H9 (cell line): ENCODE data around the gene SPECC1. TPM values are rescaled to one million over a fixed set of nuclear protein-coding genes. Genes with fewer than 3 reads are reported as not detected.

ENCODE experiments used
- DNase-seq: peaks from one replicate; pipeline ENCODE4 v3.0.0-alpha.2; 2017
- H2AFZ ChIP-seq: one replicate; pipeline ENCODE4 v1.6.1; 2013; ENCODE audit warnings: mild to moderate bottlenecking, low read length, control low read depth, moderate library complexity
- H2AK5ac ChIP-seq: 2 replicates; pipeline ENCODE4 v1.6.1; 2013; ENCODE audit warnings: low read length, control low read depth, mixed read lengths; ENCODE audit not compliant: insufficient read length
- H2BK120ac ChIP-seq: one replicate; pipeline ENCODE4 v1.6.1; 2013; ENCODE audit warnings: low read depth, mild to moderate bottlenecking, low read length, control low read depth, inconsistent platforms; ENCODE audit not compliant: poor library complexity, severe bottlenecking
- H2BK12ac ChIP-seq: 2 replicates; pipeline ENCODE4 v1.6.1; 2013; ENCODE audit warnings: low read length, control low read depth, mixed read lengths, low read depth; ENCODE audit not compliant: insufficient read length
- H2BK15ac ChIP-seq: 2 replicates; pipeline ENCODE4 v1.6.1; 2013; ENCODE audit warnings: low read depth, low read length, control low read depth
- H2BK20ac ChIP-seq: one replicate; pipeline ENCODE4 v1.6.1; 2013; ENCODE audit warnings: low read depth, mild to moderate bottlenecking, low read length, control low read depth, inconsistent platforms; ENCODE audit not compliant: poor library complexity, severe bottlenecking
- H2BK5ac ChIP-seq: 2 replicates; pipeline ENCODE4 v1.6.1; 2013; ENCODE audit warnings: low read length, control low read depth, mixed read lengths; ENCODE audit not compliant: insufficient read length
- H3K14ac ChIP-seq: 2 replicates; pipeline ENCODE4 v1.6.1; 2013; ENCODE audit warnings: low read length, control low read depth; ENCODE audit not compliant: insufficient read depth
- H3K18ac ChIP-seq: 2 replicates; pipeline ENCODE4 v1.6.1; 2013; ENCODE audit warnings: low read depth, mild to moderate bottlenecking, mixed read lengths, low read length, control low read depth; ENCODE audit not compliant: insufficient read length
- H3K23ac ChIP-seq: 2 replicates; pipeline ENCODE4 v1.6.1; 2013; ENCODE audit warnings: low read length, control low read depth, mixed read lengths, low read depth; ENCODE audit not compliant: insufficient read length
- H3K23me2 ChIP-seq: 2 replicates; pipeline ENCODE4 v1.6.1; 2013; ENCODE audit warnings: low read depth, mild to moderate bottlenecking, mixed read lengths, low read length, control low read depth; ENCODE audit not compliant: insufficient read length, poor library complexity, severe bottlenecking
- H3K27ac ChIP-seq: 2 replicates; pipeline ENCODE4 v1.5.1; 2013; ENCODE audit warnings: low read length, control low read depth, mixed read lengths, low read depth; ENCODE audit not compliant: insufficient read length
- H3K27me3 ChIP-seq: 2 replicates; pipeline ENCODE4 v1.6.1; 2013; ENCODE audit warnings: low read length, control low read depth, inconsistent platforms; ENCODE audit not compliant: insufficient read depth
- H3K4ac ChIP-seq: 2 replicates; pipeline ENCODE4 v1.6.1; 2013; ENCODE audit warnings: low read depth, mild to moderate bottlenecking, control low read depth, inconsistent platforms, low read length, moderate library complexity
- H3K4me1 ChIP-seq: 2 replicates; pipeline ENCODE4 v1.6.1; 2013; ENCODE audit warnings: low read length, control low read depth, inconsistent platforms; ENCODE audit not compliant: insufficient read depth
- H3K4me2 ChIP-seq: 2 replicates; pipeline ENCODE4 v1.6.1; 2013; ENCODE audit warnings: low read length, control low read depth, mixed read lengths; ENCODE audit not compliant: insufficient read length, insufficient read depth
- H3K56ac ChIP-seq: 2 replicates; pipeline ENCODE4 v1.6.1; 2013; ENCODE audit warnings: low read depth, mild to moderate bottlenecking, mixed read lengths, low read length, control low read depth; ENCODE audit not compliant: insufficient read length
- H3K79me1 ChIP-seq: 2 replicates; pipeline ENCODE4 v1.6.1; 2013; ENCODE audit warnings: low read depth, mild to moderate bottlenecking, moderate library complexity, low read length, control low read depth, inconsistent platforms; ENCODE audit not compliant: insufficient read depth, poor library complexity, severe bottlenecking
- H3K79me2 ChIP-seq: 2 replicates; pipeline ENCODE4 v1.6.1; 2013; ENCODE audit warnings: low read length, control low read depth, inconsistent platforms; ENCODE audit not compliant: insufficient read depth
- H3K9ac ChIP-seq: 2 replicates; pipeline ENCODE4 v1.6.1; 2013; ENCODE audit warnings: low read length, control low read depth, mixed read lengths; ENCODE audit not compliant: insufficient read length; ENCODE audit errors: extremely low read depth
- H3K9me3 ChIP-seq: one replicate; pipeline ENCODE4 v1.6.1; 2013; ENCODE audit warnings: low read depth, low read length, inconsistent platforms; ENCODE audit not compliant: control insufficient read depth
- H3T11ph ChIP-seq: one replicate; pipeline ENCODE4 v1.6.1; 2013; ENCODE audit warnings: mild to moderate bottlenecking, low read length, control low read depth, inconsistent platforms
- H4K20me1 ChIP-seq: one replicate; pipeline ENCODE4 v1.6.1; 2013; ENCODE audit not compliant: control insufficient read depth, insufficient read length, insufficient read depth
- H4K5ac ChIP-seq: 2 replicates; pipeline ENCODE4 v1.6.1; 2013; ENCODE audit warnings: low read depth, mild to moderate bottlenecking, mixed read lengths, low read length, control low read depth; ENCODE audit not compliant: insufficient read length
- H4K8ac ChIP-seq: replicated peaks from 2 replicates; pipeline ENCODE4 v1.6.1; 2013; ENCODE audit warnings: low read length, control low read depth, mixed read lengths, low read depth; ENCODE audit not compliant: insufficient read length
- H4K91ac ChIP-seq: 2 replicates; pipeline ENCODE4 v1.6.1; 2013; ENCODE audit warnings: low read depth, mild to moderate bottlenecking, moderate library complexity, mixed read lengths, low read length, control low read depth; ENCODE audit not compliant: insufficient read length
- H3K27ac Mint-ChIP-seq, 3 experiments: 2 replicates in 2 of 3; 3 replicates in 1 of 3; pipeline ENCODE4 v1.8.0; 2020 to 2021; ENCODE audit warnings: mixed read lengths in 3 of 3, mild to moderate bottlenecking in 1 of 3, moderate library complexity in 1 of 3
- H3K27me3 Mint-ChIP-seq: 2 replicates; pipeline ENCODE4 v1.8.0; 2021; ENCODE audit warnings: low read depth, mild to moderate bottlenecking, moderate library complexity, mixed read lengths
- H3K36me3 Mint-ChIP-seq, 3 experiments: 2 replicates in 2 of 3; 3 replicates in 1 of 3; pipeline ENCODE4 v1.8.0; 2020 to 2021; ENCODE audit warnings: low read depth in 3 of 3, mixed read lengths in 3 of 3; ENCODE audit not compliant: insufficient read depth in 1 of 3
- H3K4me1 Mint-ChIP-seq, 2 experiments: 2 replicates each; pipeline ENCODE4 v1.8.0; 2020; ENCODE audit warnings: mixed read lengths in 2 of 2
- H3K4me3 Mint-ChIP-seq, 2 experiments: 2 replicates in 1 of 2; 3 replicates in 1 of 2; pipeline ENCODE4 v1.8.0; 2020 to 2021; ENCODE audit warnings: mild to moderate bottlenecking in 2 of 2, mixed read lengths in 2 of 2, moderate library complexity in 1 of 2
- H3K9me3 Mint-ChIP-seq, 2 experiments: 2 replicates in 1 of 2; 3 replicates in 1 of 2; pipeline ENCODE4 v1.8.0; 2020; ENCODE audit warnings: mild to moderate bottlenecking in 2 of 2, mixed read lengths in 2 of 2, moderate library complexity in 1 of 2
- WGBS: extraction: QIAGEN DNeasy Blood & Tissue Kit; methylation state at CpG from one replicate; pipeline ENCODE4 v1.1.7; 2013; ENCODE audit warnings: missing lambda C conversion rate, low lambda C conversion rate, mixed read lengths; ENCODE audit not compliant: insufficient read length; ENCODE audit errors: extremely low coverage; 5-methylcytosine and 5-hydroxymethylcytosine counted together
- total RNA-seq: library from RNA; stranded (reverse); gene quantifications from 2 replicates; pipeline ENCODE4 v1.2.1, GENCODE V29; 2021
- TF ChIP-seq, protein P1 (sequence below): fragments of 200-600 bp; sonication (generic); conservative IDR thresholded peaks from 3 replicates; pipeline ENCODE4 v1.8.0; 2021; ENCODE audit warnings: antibody characterized with exemption, mild to moderate bottlenecking

SPECC1 gene
- total RNA-seq, 1 experiment from 2014 or later = 65.7 TPM

DNA sequence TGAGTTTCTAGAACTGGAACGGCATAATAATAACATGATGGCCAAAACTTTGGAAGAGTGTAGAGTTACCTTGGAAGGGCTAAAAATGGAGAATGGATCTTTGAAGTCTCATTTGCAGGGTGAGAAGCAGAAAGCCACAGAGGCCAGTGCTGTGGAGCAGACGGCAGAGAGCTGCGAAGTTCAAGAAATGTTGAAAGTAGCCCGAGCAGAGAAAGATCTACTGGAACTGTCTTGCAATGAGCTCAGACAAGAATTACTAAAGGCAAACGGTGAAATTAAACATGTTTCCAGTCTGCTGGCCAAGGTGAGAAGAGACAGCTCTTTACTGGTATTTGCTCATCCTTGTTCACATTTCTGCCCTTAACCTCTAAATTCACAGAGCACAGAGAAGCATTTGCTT is 196.4 kb downstream of the SPECC1 start:
- no peak overlapping the region for H3K23ac ChIP-seq
- no peaks in the 10 kb centered on the region for H4K20me1 ChIP-seq
- H2AFZ ChIP-seq = no peak overlapping the region
- H3K27ac ChIP-seq = no peak overlapping the region
- Mint-ChIP-seq H3K27me3 (no peaks in the 10 kb centered on the region; the same call in 1 of the 2 replicates), H3K27ac (no peak overlapping the region; a peak in 2 of 7 replicates), H3K4me1 (peaks cover 52 to 61% of the 10 kb centered on the region in 2 experiments), H3K9me3 (no peaks in the 10 kb centered on the region), H3K4me3 (no peak overlapping the region), H3K36me3 (peaks cover 15 to 21% (median 17%) of the 10 kb centered on the region in 3 experiments; a peak in 6 of 7 replicates)
- no peak overlapping the region for H2BK20ac ChIP-seq
- no peaks in the 10 kb centered on the region for H3K9me3 ChIP-seq
- no peak overlapping the region for H2BK15ac ChIP-seq
- no peak overlapping the region for H2BK5ac ChIP-seq
- H3K27me3 ChIP-seq = no peaks in the 10 kb centered on the region
- H3K23me2 ChIP-seq = no peaks in the 10 kb centered on the region
- no CpG with 5 or more reads among the region's 5 CpGs for WGBS
- no peak overlapping the region for H2BK120ac ChIP-seq
- no peak overlapping the region for H3K4me2 ChIP-seq
- H3K4ac ChIP-seq = no peak overlapping the region
- H3K14ac ChIP-seq = no peak overlapping the region
- H3K9ac ChIP-seq = no peak overlapping the region
- H3K4me1 ChIP-seq = peaks cover 21% of the 10 kb centered on the region
- no peak overlapping the region for H3K18ac ChIP-seq
- peaks cover 8% of the 10 kb centered on the region for H3K79me1 ChIP-seq
- no peak overlapping the region for H3K56ac ChIP-seq
- TF ChIP-seq, protein P1, sequence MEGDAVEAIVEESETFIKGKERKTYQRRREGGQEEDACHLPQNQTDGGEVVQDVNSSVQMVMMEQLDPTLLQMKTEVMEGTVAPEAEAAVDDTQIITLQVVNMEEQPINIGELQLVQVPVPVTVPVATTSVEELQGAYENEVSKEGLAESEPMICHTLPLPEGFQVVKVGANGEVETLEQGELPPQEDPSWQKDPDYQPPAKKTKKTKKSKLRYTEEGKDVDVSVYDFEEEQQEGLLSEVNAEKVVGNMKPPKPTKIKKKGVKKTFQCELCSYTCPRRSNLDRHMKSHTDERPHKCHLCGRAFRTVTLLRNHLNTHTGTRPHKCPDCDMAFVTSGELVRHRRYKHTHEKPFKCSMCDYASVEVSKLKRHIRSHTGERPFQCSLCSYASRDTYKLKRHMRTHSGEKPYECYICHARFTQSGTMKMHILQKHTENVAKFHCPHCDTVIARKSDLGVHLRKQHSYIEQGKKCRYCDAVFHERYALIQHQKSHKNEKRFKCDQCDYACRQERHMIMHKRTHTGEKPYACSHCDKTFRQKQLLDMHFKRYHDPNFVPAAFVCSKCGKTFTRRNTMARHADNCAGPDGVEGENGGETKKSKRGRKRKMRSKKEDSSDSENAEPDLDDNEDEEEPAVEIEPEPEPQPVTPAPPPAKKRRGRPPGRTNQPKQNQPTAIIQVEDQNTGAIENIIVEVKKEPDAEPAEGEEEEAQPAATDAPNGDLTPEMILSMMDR = no peak
- no peak overlapping the region for H4K91ac ChIP-seq
- no peak overlapping the region for H2AK5ac ChIP-seq
- no peak overlapping the region for H2BK12ac ChIP-seq
- no peak for DNase-seq
- no peak overlapping the region for H4K8ac ChIP-seq
- peaks cover 2% of the 10 kb centered on the region; the same call in 1 of the 2 replicates for H3K79me2 ChIP-seq
- no peak overlapping the region for H3T11ph ChIP-seq
- no peak overlapping the region for H4K5ac ChIP-seq
